Rectal smooth muscle tissue (tissue), 1 donor: Measurements from ENCODE around the gene TBC1D22B.
"Not testable (repeated sequence)": the region's sequence is repeated elsewhere in the genome, so short reads cannot be mapped to it uniquely, and the experiment has no call there.

Source experiments
- H3K27ac ChIP-seq: one replicate; pipeline ENCODE4 v1.7.0; 2013; ENCODE audit warnings: low read depth, low read length, inconsistent platforms
- H3K27me3 ChIP-seq: one replicate; pipeline ENCODE4 v1.7.0; 2013; ENCODE audit warnings: low read length; ENCODE audit not compliant: control insufficient read depth, insufficient read depth
- H3K36me3 ChIP-seq: one replicate; pipeline ENCODE4 v1.7.0; 2013; ENCODE audit warnings: low read length; ENCODE audit not compliant: control insufficient read depth, insufficient read depth
- H3K4me1 ChIP-seq: one replicate; pipeline ENCODE4 v1.7.0; 2013; ENCODE audit warnings: low read length; ENCODE audit not compliant: control insufficient read depth, insufficient read depth
- H3K4me3 ChIP-seq: one replicate; pipeline ENCODE4 v1.7.0; 2013; ENCODE audit warnings: low read length
- H3K9ac ChIP-seq: one replicate; pipeline ENCODE4 v1.7.0; 2013; ENCODE audit warnings: low read length

The TBC1D22B gene

DNA sequence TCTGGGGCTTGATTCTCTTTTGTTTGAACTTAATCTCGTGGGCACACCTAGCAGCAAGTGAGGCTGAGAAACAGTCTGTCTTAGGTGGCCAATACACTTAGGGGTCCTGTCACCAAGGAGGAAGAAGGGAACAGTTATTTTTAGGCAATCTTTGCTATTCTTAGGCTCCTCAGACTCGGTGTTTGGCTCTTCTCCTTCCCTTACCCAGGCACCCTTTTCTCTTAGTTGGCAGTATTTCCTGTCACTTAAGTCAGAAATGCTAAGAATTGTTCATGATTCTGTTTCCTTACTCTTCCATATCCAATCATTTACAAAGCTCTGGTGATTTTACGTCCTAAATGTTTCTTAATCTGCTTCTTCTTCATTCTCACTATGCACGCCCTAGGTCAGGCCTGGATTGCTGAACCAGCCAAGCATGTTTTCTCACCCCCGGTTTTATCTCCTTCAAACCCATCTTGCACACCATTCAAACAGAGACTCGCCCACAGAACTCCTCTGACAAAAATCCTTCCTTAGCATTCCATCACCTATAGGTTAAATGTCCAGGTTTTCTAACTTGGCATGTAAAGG lies 45.6 kb downstream of the TBC1D22B start:
- Histone ChIP-seq H3K27ac (no peak overlapping the region), H3K36me3 (no peaks in the 10 kb centered on the region), H3K9ac (no peak overlapping the region), H3K4me3 (no peak overlapping the region), H3K4me1 (peaks cover 7% of the 10 kb centered on the region), H3K27me3 (no peaks in the 10 kb centered on the region)

DNA sequence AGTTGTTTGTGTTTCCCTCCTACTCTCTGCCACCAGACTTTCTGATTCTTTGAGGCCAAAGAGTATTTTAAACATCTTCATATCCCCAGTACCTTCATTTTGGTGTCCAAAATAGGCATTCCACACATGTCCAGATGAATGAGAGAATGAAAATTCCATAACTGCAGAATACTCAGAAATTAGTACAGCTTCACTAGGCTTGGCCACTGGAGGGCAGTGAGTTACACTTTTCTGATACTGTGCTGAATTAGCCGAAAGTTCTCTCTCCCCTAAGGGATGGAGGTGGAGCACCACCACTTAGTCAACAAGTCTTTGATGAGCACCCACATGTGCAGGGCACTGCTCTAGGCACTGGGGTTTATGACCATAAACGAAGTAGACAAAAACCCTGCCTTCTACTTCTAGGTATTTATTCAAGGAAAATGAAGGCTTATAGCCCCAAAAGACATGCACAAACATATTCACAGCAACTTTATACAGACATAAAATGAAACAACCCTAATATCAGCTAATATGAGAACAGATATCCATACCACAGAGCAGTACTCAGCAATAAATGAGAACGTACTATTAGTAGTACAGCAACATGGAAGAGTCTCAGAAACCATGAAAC lies 46.4 kb downstream of the TBC1D22B start:
- H3K4me1 ChIP-seq = peaks cover 12% of the 10 kb centered on the region
- no peak overlapping the region for H3K27ac ChIP-seq
- no peak overlapping the region for H3K9ac ChIP-seq
- H3K36me3 ChIP-seq = no peaks in the 10 kb centered on the region
- no peak overlapping the region for H3K4me3 ChIP-seq
- H3K27me3 ChIP-seq = no peaks in the 10 kb centered on the region

DNA sequence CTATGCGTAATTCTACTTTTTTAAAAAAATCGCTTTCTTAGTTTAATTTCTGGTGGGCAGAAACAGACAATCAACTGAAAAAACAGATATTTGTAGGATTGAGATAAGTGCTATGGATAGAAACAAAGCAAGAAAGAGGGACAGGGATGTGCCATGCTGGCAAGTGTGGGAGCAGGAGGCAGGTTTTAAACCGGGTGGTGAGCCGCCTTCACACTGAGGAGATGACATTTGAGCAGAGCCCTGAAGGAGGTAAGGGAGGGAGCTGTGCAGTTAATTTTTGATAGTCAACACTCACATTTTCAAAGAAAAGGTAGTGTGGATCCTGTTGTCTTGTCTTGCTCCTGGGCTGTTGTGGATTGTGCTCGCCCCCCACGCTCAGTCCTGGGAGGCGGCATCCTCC lies 47.2 kb downstream of the TBC1D22B start:
- Histone ChIP-seq H3K27ac (no peak overlapping the region), H3K27me3 (no peaks in the 10 kb centered on the region), H3K36me3 (no peaks in the 10 kb centered on the region)

DNA sequence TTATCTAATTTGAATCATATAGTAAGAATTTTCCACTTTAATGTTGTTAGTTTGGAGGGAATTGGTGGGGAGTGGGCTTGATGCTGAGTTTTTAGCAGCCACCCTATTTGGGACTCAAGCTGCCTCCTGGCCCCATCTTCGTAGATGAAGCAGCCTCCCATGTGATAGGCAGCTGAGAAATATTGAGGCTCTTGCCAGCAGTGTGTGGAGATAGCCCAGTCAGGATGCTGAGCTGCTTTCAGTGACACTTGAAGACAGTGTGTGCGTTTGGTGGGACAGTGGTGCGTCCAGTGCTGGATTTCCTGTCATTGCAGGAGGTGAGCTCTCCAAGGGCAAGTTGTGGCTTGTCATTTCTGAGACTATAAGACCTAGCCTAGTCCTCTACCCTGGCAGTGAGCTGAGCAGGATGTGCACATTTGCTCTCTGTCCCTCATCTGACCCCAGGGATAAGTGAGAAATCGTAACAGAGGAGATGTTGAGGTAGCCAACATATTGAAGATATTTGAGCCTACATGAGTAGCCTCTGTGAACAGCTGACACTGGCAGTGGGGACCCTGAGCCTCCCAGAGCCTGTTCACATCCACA lies 48.4 kb downstream of the TBC1D22B start:
- Histone ChIP-seq H3K36me3 (no peaks in the 10 kb centered on the region), H3K27me3 (no peaks in the 10 kb centered on the region)

More for the DNA sequence above, 47.2 kb downstream of the TBC1D22B start:
- H3K4me1 ChIP-seq = peaks cover 12% of the 10 kb centered on the region
- no peak overlapping the region for H3K9ac ChIP-seq
- no peak overlapping the region for H3K4me3 ChIP-seq

DNA sequence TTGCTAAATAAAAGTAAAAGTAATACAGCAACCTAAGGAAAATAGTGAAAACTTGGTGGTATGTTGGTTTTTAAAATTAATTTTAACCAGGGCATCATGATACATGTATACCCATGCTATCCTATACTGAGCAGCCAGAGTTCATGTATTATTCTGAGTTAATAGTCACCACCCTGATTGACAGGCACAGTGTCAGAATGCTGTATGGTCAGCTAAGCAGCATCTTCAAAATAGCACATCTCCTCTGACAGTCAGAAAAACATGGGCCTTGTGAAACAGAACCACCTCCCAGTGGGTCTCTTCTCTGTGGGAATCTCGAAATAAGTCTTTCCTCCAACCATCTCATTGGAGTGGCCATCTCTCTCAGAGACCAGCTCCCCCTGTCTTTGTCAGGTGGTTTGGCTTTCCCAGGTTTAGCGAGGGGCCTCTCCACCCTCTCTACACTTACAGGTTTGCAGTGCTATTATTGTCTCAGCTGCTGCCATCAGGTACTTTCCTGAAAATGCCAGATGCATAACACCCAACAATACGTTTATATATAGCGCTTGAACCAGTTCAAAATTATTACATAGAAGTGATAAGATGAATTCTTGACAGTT lies 49.2 kb downstream of the TBC1D22B start:
- no peak overlapping the region for H3K4me3 ChIP-seq
- H3K27me3 ChIP-seq = no peaks in the 10 kb centered on the region
- H3K36me3 ChIP-seq = no peaks in the 10 kb centered on the region
- H3K4me1 ChIP-seq = peaks cover 12% of the 10 kb centered on the region
- H3K9ac ChIP-seq = no peak overlapping the region
- H3K27ac ChIP-seq = no peak overlapping the region

More for the DNA sequence above, 48.4 kb downstream of the TBC1D22B start:
- Histone ChIP-seq H3K9ac (no peak overlapping the region), H3K4me1 (peaks cover 12% of the 10 kb centered on the region), H3K4me3 (no peak overlapping the region), H3K27ac (no peak overlapping the region)

DNA sequence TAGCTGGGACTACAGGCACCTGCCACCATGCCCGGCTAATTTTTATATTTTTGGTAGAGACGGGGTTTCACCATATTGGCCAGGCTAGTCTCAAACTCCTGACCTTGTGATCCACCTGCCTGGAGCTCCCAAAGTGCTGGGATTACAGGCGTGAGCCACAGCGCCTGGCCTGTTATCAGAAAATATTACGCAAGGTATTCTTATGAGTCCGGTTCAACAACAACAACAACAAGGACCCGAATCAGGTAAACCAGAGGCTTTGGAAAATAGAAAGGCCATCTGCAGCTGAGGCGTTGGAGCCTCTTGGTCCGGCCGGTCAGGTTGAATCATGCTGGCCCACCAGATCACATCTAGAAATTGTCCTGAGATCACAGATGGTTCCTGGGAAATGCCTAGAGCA lies 49.9 kb downstream of the TBC1D22B start:
- H3K27ac ChIP-seq, H3K36me3 ChIP-seq, H3K4me3 ChIP-seq, H3K9ac ChIP-seq, H3K27me3 ChIP-seq: not testable (repeated sequence)
- peaks cover 12% of the 10 kb centered on the region for H3K4me1 ChIP-seq

DNA sequence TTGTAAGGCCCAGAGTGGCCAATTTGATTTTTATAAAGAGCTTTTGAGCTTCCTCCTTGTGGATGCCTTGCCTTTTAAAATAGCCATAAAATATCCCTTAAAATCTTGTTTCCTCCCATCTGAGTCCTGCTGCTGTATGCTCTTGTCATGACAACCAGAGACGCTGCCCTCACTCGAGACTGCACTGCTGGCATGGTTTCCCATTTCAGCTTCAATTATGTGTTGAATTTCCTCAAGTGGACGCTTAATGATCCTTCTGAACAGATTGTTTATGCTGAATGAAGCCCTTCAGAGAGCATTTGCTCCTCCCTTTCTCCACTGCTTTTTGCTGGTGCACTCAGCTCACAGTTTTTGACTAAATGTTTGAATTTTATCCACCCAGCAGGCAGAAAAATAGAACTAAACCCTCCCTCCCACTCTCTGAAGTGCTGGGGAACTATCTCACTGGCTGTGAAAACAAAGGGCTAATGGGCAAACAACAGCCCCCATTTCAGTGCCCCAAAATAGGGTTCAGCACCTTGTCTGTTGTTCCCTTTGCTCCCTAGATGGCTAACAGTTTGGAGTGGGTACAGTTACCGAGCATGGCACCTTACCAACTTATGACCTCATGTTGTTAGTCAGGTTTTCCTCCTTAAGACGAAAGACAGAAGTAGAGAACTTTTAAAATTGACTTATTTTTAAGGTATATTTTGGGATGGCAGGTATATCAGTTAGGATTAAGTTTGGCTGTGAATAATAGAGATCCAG lies 50.7 kb downstream of the TBC1D22B start:
- H3K27ac ChIP-seq = peak overlapping the region; percentile 56

DNA sequence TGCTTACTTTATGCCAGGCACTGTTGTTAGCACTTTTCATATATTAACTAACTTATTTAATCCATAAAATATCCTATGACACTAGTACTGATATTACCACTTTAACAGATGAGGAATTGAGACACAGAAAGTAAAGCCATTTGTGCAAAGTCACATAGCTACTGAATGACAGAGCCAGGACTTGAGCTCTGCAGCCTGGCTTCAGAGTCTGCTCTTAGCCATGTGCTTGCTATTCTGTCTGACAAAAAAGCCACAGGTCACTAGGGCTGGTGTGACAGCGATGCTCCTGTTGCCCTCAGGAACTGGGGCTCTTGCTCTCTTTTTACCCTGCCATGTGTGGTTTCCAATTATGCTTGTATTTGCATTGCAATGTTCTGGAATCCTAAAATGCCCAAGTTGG lies 51.5 kb downstream of the TBC1D22B start:
- no peak overlapping the region for H3K9ac ChIP-seq
- H3K36me3 ChIP-seq = peaks cover 3% of the 10 kb centered on the region
- no peak overlapping the region for H3K4me3 ChIP-seq
- H3K27me3 ChIP-seq = no peaks in the 10 kb centered on the region
- no peak overlapping the region for H3K27ac ChIP-seq
- H3K4me1 ChIP-seq = peaks cover 12% of the 10 kb centered on the region

More for the DNA sequence above, 50.7 kb downstream of the TBC1D22B start:
- Histone ChIP-seq H3K4me1 (peaks cover 12% of the 10 kb centered on the region), H3K4me3 (no peak overlapping the region), H3K9ac (no peak overlapping the region), H3K27me3 (no peaks in the 10 kb centered on the region), H3K36me3 (no peaks in the 10 kb centered on the region)

DNA sequence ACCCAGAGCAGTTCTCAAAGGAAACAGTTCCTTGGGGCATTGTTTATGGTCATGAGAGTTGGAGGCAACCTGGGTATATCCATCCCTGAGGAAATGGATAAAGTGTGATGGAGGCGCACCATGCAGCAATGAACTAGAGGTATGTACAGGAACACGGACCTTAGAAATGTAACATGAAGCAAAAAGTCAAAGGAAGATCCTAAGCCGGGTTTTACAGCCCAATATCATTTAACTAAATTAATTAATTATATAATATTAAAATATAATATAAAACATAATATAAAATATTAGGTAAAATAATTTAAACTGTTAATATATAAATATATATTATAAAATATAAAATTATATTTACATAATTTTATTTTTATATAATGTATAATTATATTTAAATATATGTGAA lies 52.1 kb downstream of the TBC1D22B start:
- no peaks in the 10 kb centered on the region for H3K27me3 ChIP-seq
- H3K36me3 ChIP-seq = peaks cover 8% of the 10 kb centered on the region
- H3K4me3 ChIP-seq = no peak overlapping the region
- H3K4me1 ChIP-seq = peaks cover 12% of the 10 kb centered on the region
- H3K9ac ChIP-seq = no peak overlapping the region
- no peak overlapping the region for H3K27ac ChIP-seq

DNA sequence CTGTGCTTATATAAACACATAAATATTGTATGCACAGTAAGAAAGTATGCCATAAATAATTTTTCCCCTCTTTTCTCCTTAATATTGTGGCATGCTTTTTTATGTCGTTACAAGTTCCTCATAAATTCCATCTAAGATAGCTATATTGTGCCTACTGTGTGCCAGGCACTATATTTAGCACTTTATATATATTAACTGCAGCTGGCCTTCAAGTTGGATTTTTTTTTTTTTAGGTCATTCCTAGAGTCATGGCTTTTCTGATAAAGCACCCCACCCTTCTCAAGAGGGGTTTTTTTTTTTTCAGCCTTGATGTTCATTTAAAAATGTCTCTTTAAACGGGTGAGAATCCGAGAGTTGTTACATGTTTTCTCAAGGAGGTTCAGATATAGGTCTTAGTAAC lies 53.4 kb downstream of the TBC1D22B start:
- Histone ChIP-seq H3K4me3 (no peak overlapping the region), H3K4me1 (peaks cover 12% of the 10 kb centered on the region), H3K27me3 (no peaks in the 10 kb centered on the region), H3K9ac (no peak overlapping the region), H3K27ac (no peak overlapping the region), H3K36me3 (peaks cover 9% of the 10 kb centered on the region)

DNA sequence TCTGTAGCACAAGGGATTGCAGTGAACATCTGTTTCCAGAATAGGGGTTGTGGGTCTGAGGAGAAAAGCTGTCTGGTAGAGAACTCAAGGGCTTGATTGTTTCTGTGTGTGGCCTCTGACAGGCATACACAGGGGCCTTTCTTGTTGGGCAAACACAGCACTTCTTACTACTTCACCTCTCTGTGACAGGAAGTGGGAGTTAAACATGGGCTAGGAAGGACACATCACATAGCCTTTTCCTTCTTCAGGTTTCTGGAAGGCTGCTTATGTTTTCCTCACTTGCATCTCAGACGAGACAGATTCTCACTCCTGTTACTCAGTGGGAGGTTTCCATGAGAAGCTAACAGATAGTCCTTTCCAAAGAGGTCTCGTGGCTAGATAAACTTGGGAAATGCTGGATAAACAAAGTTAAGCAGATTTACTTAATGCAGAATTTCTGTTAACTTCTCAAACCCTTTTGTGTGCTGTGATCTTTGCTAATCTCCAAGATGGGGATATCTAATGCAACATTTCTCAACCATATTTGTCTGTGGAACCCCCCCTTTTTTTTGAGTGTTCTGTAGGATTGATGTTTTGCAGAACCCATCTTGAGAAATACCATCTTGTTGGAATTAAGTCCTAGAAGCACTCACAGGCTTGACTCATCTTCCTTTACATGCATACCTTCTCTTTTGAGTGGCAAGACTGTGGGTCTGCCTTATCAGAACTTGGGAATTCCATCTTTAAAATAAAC lies 54.3 kb downstream of the TBC1D22B start:
- Histone ChIP-seq H3K4me3 (no peak overlapping the region), H3K9ac (no peak overlapping the region), H3K27me3 (no peaks in the 10 kb centered on the region), H3K4me1 (peaks cover 12% of the 10 kb centered on the region), H3K36me3 (peaks cover 18% of the 10 kb centered on the region), H3K27ac (no peak overlapping the region)
